GM21529 (cell line): ENCODE measurements around the gene CACNA1E.
A peak's percentile ranks its signal among the peaks of the same experiment; 100 is the strongest.

Experiments used
- ATAC-seq: cut with Tn5 transposase; IDR thresholded peaks from one replicate; pipeline ENCODE4 v1.9.1; 2021; ENCODE audit not compliant: unreplicated experiment

The CACNA1E gene

DNA sequence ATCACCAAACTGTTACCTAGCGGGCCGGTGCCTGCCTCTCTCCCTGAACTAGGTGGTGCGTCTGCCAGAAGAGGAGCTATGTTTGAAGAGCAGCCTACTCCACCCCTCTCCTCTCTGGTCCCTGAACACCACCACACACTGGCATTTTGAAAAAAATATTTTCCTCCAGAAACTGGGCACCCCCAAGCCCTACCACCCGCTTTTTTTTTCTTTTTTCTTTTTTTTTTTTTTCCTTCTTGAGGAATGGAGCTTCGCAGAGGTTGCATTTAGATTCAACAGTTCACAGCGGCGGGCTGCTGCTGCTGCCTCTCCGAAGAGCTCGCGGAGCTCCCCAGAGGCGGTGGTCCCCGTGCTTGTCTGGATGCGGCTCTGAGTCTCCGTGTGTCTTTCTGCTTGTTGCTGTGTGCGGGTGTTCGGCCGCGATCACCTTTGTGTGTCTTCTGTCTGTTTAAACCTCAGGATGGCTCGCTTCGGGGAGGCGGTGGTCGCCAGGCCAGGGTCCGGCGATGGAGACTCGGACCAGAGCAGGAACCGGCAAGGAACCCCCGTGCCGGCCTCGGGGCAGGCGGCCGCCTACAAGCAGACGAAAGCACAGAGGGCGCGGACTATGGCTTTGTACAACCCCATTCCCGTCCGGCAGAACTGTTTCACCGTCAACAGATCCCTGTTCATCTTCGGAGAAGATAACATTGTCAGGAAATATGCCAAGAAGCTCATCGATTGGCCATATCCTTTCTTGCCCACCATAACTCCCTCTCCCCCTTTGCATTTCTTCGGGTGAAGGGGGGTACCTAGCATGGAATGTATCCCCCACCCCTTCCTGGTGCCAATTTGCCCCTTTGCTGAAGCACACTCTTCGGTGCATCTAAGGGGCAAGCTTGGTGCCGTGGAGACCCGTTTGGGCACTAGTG lies at the start of gene CACNA1E:
CACNA1E (plus strand) TSS at position 233 of the 911 bp plus-strand sequence; CDS start at position 461, 228 bp downstream.
- ATAC-seq: no peak

- no peak for ATAC-seq
These were observed 49.4 kb upstream of the CACNA1E start for GRCh38 chr1:181433931-181434330.

- peak; percentile 82 for ATAC-seq
These were observed 45.3 kb upstream of the CACNA1E start for GRCh38 chr1:181438013-181438412.

DNA sequence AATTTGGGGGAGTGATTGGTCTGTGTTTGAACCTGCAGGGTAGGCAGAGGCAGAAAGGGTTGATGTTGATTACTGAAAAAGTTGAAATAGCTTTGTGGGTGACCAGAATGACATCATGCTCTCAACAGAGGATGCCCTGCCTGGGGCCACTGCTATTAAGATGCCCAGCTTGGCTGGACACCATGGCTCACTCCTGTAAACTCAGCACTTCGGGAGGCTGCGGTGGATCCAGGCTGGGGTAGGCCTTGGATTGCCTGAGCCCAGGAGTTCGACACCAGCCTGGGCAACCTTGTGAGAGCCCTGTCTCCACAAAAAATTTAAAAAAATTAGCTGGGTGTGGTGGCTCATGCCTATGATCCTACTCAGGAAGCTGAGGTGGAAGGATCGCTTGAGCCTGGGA lies 42.8 kb upstream of the CACNA1E start:
- ATAC-seq: no peak

GRCh38 chr1:181442181-181442525 lies 41.2 kb upstream of the CACNA1E start:
- no peak for ATAC-seq

- ATAC-seq: peak; percentile 54
These were observed 40.0 kb upstream of the CACNA1E start for GRCh38 chr1:181443231-181443853.

- ATAC-seq: no peak
These were observed 37.9 kb upstream of the CACNA1E start for GRCh38 chr1:181445436-181445835.

DNA sequence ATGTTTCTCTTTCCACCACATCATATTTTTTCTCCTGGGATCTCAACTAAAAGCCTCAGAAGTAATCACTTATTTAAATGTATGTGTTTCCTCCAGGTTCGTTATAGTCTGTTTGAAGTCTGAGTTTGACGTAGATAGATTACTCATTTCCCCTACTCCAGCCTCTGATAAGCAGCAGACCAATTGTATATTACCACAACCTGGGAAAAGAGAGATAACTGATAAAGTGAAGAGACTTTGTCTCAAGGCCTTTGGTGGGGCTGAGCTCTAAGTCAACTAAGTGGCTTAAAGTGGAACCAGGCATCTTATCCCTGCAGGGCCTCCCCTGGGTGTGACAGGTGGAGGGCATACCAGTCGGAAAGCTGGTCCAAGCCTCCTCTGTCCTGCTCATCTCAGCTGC lies 34.9 kb upstream of the CACNA1E start:
- ATAC-seq: no peak

DNA sequence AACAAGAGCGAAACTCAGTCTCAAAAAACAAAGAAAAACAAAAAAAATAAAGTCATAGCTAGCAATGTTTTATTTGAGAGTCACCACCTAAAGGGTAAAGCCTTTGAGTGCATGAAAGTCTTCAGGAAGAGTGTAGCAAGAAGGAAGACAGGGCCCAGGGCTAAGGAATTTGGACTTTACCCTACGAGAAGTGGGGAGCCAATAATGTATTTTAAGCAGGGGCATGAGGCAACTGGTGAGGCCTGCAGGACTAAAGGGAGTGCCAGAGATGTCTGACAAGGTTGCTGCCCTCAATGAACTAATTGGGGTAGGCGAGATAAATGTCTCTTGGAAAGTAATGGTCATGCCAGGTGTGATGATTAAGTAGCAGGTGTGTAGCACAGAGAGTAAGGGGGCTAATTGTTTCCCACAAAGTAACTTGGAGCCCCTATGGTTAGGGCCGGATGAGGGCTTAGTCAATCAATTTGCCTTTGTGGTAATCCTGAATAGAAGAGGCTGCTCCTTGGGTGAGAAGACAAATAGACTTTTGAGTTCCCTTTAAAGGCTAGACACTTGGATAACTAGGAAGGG lies 31.6 kb upstream of the CACNA1E start:
- no peak for ATAC-seq

DNA sequence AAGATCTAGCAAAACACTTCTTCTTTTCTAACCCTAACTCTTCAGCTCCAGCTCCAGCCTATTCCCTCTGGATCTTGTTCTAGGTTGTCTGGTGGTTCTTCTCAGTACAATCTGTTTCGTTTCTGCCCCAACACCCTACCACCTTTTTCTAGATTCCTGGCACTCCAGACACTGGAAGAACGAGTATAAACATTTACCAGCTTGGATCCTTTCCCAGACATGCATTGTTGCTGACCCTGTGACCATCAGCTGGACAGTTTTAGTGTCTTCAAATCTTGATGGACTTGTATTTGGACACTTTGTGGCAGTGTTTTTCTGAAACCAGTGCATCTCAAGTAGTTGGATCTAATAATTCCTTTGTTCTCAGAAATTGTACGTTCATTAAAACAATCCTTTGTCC lies 30.6 kb upstream of the CACNA1E start:
- no peak for ATAC-seq

DNA sequence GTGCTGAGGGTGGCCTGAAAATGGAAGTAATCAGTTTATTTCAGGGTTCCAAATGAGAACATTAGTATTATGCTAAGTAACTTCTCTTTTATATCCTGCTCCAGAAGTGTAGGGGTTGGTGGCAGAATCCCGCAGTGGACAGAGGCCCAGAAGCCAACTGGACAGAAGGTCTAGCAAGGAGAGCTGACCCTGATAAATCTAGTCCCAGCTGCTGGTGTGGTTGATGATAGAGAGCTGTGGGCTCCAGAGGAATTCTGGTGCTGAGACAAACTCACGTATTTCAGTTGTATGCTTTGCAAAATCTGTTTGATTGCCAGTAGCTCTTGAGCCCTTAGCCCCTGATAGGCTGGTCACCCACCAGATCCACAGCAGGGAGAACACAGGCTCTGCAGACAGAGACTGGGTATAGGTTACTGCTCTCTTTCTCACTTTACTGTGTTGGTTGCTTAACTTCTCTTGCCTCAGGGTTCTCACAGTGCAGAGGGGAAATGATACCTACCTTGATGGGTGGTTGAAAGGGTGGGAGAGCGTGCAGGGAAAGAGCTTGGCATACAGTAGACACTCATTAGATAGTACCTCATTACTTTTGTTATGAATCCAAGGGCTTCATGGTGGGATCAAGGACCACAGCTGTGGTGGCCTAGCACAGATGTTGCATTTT lies 29.6 kb upstream of the CACNA1E start:
- no peak for ATAC-seq

DNA sequence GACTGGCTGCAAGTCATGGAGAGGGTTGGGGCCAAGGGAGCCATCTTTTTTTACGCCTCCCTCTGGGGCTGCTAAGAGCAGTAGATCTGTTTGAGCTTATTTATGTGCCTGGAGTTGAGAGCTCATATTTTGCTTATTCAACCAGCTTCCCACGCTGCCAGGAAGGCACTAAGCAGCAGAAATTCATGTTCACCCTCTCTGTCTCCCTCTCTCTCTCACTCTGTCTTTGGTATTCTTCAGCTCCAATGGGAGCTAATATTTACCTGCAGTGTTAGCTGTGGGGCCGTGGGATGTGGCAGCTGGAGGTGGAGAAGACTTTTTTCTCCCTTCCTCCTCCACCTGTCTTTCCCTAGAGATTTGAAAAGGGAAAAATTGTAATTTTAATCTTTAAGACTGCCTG lies 26.8 kb upstream of the CACNA1E start:
- no peak for ATAC-seq

DNA sequence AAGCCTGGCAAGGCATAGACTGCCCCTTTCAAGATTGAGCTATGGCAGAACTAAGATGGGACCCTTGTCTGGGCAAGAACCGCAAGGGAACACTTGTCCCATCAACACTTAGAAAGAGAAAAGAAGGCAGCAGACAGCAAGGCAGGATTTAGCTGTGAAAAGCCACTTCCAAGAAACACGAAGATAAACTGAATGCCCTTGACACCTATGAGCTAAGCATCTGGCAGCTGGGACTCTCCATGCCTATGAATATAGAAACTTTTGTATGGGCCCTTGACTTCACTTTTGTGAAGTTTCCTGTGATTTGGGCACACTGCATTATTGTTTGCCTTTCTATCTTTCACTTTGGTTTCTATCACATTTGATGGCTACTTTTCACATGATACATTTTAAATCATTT lies 24.9 kb upstream of the CACNA1E start:
- no peak for ATAC-seq

DNA sequence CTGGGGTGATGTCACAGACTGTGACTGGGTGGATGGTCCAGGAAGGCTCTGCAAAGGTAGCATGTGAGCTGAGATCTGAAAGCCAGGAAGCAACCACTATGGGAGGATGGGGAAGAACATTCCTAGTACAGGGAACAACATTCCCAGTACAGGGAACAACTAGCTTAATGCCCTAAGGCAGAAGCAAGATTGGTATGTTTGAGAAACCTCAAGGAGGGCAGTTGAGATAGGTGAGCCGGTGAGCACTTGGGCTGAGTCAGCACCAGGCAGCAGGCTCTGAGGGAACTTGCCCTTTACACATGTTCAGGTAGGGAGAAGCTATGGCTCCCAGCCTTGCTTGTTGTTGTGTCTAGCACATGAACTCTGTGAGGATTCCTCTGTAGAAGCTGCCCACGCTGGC lies 24.2 kb upstream of the CACNA1E start:
- no peak for ATAC-seq

DNA sequence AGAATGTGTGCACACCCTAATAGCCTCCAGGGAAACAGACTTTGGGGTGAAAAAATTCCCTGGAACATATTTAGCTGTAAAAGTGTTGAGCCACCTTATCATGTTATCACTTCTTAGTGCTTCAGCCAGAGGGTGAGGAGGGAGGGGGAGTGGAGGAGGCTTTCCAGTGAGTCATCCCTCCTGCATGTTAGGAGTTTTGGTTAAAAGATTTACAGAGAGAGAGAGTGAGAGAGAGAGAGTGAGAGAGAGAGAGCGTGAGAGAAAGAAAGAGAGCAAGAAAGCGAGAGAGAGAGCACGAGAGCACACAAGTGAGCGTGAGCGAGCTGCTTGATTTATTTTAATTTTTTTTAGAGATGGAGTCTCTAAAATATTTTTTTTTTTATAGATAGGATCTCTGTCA lies 13.5 kb upstream of the CACNA1E start:
- no peak for ATAC-seq

GRCh38 chr1:181475580-181475979 lies 7.7 kb upstream of the CACNA1E start:
- no peak for ATAC-seq

DNA sequence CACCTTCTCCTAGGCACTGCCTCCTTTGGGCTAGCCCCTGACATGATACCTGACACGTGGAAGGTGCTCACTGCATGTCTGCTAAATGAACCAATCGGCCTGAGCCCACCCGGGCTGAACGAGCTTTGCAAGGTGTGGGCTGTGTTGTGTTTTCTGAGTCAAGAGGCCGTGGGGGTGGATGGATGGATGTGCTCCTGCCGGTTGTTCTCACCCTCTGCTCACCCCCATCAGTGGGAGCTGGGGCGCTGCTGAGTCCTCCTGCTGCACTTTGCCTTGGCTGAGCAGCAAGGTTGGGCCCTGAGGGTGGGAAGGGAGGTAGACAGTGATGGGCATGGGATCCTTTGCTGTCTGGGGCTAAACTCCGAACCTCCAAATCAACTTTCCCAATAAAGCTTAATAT lies 6.7 kb upstream of the CACNA1E start:
- ATAC-seq: no peak

- ATAC-seq: no peak
These were observed 5.0 kb upstream of the CACNA1E start for GRCh38 chr1:181478306-181478705.

- ATAC-seq: peak; percentile 51
These were observed 4.1 kb upstream of the CACNA1E start for GRCh38 chr1:181479137-181479745.

DNA sequence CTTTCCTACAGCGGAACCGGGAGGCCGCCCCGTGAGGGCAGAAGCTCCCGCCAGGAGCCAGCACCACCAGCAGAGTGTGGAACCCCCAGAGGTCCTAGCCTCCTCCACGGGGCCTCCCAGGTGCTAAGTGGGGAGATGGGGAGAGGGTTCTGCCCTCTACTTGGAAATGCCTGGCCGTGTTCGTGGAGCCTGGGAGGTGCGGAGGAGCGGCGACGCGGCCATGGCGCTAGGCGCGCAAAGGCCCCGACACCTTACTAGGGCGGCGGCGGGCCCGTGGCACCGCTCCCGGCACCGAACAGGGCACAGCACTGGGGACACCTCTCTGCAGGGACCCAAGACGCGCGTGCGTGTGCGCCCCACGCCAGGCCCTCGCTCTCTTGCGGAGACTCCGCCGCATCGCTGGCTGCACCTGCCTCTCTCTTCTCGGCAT lies 1.3 kb upstream of the CACNA1E start:
- ATAC-seq: no peak
